AML-193 (cell line): ENCODE data around the gene PDK3.

Experiments used
- DNase-seq, 2 experiments: peaks; one replicate each; lab custom pipeline; 2025; lab: John Stamatoyannopoulos, UW

Gene PDK3

DNA sequence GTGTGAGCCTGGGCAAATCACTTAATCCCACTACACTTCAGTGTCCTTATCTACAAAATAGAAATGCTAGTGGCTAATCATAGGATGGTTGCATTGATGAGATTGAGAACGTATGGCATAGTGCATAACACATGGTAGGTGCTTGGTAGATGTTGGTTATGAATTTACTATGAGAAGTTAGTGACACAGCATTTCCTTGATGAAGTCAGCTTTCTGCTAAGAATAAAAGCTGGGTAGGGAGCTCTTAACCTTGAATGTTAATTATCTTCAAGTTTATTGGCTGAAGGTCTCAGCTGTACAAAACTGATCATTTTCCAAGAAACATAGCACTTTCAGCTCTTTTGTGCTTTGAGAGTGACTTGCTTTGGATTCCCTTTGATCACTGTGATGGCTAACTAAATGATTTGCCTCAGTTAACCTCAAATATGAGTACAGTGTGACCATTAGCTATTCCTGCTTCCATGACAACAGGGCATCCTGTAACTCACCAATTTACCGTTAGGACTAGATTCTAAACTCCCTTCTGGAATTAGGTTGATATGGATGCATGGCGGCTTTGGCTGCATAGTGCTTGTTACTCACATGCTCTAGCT lies 17.8 kb downstream of the PDK3 start:
- no peak for DNase-seq

GRCh38 chrX:24483596-24483995 lies 18.5 kb downstream of the PDK3 start:
- no peak for DNase-seq

DNA sequence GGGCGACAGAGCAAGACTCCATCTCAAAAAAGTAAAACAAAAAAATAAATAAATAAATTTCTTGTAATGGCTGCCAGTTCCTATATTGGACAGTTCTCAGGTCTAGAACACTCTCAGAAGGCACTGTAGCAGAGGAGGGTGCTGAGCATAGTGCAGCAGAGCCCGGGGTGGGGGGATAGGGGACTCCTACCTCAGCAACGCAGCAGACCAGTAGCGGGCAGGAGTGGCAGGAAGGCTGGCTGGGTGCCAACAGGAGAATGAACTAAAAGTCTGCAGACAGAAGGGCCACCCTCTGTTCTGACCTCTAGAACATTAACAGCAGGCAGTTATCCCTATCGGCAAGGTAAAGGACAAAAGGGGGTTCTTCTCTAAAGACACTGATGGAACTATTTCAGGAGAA lies 20.2 kb downstream of the PDK3 start:
- DNase-seq = no peak

- no peak for DNase-seq
Measured at GRCh38 chrX:24485976-24486680, 21.0 kb downstream of the PDK3 start.

- DNase-seq = no peak
Measured at GRCh38 chrX:24487571-24487970, 22.5 kb downstream of the PDK3 start.

- no peak for DNase-seq
Measured at GRCh38 chrX:24491741-24492140, 26.7 kb downstream of the PDK3 start.

DNA sequence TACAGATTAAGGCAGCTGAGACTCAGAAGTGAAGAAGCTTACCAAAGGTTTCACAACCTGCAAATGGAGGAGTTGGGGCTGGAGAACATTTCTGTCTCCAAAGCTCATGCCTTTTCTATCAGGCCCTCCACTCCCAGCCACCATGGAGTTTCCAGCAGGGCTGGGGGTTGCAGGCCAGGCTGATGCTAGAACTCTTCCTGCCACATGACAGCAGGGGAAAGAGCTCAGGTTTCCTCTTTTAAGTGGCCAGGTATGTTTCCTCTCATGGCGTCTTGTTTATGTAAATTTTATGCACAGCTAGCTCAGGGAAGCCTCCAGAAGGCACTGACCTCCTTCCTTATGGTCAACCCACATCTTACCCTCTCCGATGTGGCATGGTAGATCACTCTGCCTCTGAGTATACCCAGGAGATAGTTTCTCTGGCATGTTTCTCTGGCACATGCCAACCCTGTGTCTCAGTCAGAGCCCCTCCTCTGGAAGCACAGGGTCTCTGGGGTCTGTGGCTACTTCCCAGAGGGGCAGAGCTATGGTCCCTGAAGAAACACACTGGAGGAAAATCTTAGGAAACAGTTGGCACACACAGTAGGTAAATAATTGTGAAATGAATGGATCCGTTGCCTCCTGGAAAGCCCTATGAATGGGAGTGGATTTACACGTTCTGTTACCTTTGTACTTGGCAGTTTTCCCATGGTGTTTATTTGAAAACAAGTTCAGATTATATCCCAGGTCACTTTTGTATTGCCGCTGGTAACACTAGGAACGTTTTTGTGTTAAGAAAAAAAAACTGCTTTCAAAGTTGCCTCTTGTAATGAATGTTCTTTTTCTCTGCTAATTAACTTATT lies 28.9 kb downstream of the PDK3 start:
- no peak for DNase-seq

DNA sequence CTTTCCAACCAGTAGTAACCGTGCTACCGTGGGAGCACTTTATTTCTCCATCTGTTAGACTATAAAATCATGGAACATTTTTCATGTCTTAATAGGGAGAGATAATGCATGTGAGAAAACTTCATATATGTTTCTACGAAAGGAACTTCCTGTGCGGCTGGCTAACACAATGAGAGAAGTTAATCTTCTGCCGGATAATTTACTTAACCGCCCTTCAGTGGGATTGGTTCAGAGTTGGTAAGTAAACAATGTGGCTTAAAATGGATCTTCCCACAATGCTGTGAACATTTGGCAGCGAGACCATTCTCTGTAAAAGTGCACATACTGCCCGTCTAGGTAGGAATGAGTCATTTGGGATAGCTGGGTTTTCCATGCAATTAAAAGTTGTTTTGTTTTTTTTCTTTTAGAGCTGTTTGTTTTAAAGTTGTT lies 29.6 kb downstream of the PDK3 start:
- no peak for DNase-seq

DNA sequence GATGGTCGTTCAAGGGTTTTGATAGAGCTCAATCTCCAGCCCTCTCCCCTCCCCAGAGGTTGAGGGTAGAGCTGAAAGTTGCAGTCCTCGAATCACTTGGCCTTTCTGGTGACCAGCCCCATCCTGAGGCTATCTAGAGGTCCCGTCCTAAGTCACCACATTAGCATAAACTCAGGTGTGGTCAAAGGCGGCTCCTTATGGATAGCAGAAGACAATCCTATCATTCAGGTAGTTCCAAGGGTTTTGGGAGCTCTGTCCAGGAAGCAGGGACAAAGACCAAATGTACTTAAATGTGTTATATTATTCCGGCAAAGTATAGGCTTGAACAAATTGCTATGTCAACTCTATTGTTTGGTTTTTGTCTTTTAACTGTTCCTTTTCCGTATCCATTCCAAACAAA lies 30.6 kb downstream of the PDK3 start:
- no peak for DNase-seq

GRCh38 chrX:24498181-24498580 lies 33.1 kb downstream of the PDK3 start:
- DNase-seq = no peak

DNA sequence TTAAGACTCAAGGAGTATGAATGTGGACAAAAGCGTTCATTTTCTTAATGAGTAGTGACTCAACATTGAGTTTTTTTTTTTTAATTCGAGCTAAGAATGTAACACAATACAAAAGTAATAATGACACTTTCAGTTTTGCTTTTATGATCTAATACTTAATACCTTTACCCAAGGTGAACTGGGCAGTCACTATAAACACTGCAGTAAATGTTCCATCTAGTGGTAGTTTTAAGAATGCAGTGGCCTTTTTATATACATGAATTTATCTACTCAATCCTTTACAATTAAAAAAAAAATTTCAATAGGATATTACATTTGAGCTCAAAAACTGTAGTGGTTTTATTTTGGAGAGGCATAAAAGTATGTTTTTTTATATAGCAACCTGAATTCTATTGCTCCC lies 33.9 kb downstream of the PDK3 start:
- DNase-seq = peak; percentile 1 to 12

- DNase-seq = no peak
Measured at GRCh38 chrX:24506082-24506481, 41.0 kb downstream of the PDK3 start.

GRCh38 chrX:24508375-24508774 lies 43.3 kb downstream of the PDK3 start:
- no peak for DNase-seq

GRCh38 chrX:24513416-24513815 lies 48.3 kb downstream of the PDK3 start:
- DNase-seq = no peak

GRCh38 chrX:24515447-24515846 lies 50.4 kb downstream of the PDK3 start:
- DNase-seq = no peak

GRCh38 chrX:24520472-24520871 lies 55.4 kb downstream of the PDK3 start:
- DNase-seq = no peak

- DNase-seq = no peak
Measured at GRCh38 chrX:24525455-24525854, 60.4 kb downstream of the PDK3 start.

GRCh38 chrX:24526616-24527015 lies 61.5 kb downstream of the PDK3 start:
- no peak for DNase-seq

GRCh38 chrX:24528605-24529004 lies 63.5 kb downstream of the PDK3 start:
- DNase-seq = no peak

- DNase-seq = no peak
Measured at GRCh38 chrX:24536551-24536950, 71.5 kb downstream of the PDK3 start.

DNA sequence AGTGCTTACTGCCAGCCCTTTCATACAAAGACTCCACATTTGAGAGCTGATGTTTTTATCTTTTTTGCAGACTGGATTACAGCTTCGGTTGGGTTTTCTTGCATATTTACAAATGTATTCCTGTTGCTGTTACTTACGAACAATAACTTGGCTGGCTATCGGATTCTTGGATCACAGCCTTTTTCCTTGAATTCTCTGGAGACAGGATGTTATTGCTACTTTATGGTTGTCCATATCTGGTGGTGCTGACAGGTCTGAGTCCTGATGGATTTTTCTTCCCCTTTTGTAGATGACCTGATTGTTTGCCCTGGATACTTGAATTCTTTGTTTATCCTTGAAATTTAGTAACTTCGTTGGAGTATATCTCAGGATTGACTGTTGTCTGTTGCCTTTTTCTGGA lies 77.7 kb downstream of the PDK3 start:
- DNase-seq = no peak

DNA sequence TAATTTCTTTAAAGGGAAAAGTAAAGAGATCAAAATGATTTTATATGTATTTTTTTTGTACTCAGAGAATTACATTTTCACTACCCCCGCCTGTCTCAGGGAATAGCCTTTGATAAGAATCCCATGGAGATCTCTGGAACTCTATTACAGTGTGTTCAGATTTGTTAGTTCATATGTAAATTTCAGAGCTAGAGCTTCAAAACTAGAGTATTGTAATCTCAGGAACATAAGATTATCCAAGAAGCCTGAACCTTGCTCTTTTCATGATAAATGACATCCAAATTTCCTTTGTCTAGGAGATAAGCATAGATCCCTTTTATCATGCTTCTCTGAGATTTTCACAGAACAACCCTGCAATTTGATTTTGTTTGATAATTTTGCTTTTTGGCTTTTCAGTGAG lies 82.9 kb downstream of the PDK3 start:
- no peak for DNase-seq

GRCh38 chrX:24550166-24550565 lies 85.1 kb downstream of the PDK3 start:
- DNase-seq = no peak
